Endometrial microvascular endothelial cells (primary cell): ENCODE data around the gene LRRC8B. TPM values are rescaled to one million over a fixed set of nuclear protein-coding genes. Genes with fewer than 3 reads are reported as not detected.

Experiments
- in situ Hi-C: cut with HindIII; loops from 2 replicates; pipeline ENCODE4 v1.10.0; 2017; ENCODE audit warnings: low sequenced_read_pairs, low pct_unique_long_range_greater_than_20kb; ENCODE audit errors: inconsistent ontology term
- total RNA-seq: library from RNA; depleted of rRNA; stranded (reverse); fragments of >200 nt; gene quantifications from one replicate; pipeline ENCODE4 v1.2.3, GENCODE V29; 2015; ENCODE audit errors: inconsistent ontology term

Gene LRRC8B
- total RNA-seq, 1 donor from 2014 or later: 15.5 TPM

DNA sequence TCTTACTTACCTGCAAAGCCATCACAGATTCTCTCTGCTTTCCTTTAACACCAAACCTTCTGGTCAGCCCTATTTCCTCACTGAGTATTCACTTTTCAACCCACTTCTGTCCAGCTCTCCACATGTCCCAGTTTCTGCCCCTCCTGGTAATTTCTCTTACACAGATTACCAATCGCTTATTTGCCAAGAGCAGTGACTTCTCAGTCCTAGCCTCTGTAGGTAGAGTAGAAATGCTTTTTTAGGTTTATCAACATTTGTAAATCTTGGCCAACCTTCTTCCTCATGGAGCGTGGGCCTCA lies 74.7 kb downstream of the LRRC8B start:
- in situ Hi-C loops: no loop called here

DNA sequence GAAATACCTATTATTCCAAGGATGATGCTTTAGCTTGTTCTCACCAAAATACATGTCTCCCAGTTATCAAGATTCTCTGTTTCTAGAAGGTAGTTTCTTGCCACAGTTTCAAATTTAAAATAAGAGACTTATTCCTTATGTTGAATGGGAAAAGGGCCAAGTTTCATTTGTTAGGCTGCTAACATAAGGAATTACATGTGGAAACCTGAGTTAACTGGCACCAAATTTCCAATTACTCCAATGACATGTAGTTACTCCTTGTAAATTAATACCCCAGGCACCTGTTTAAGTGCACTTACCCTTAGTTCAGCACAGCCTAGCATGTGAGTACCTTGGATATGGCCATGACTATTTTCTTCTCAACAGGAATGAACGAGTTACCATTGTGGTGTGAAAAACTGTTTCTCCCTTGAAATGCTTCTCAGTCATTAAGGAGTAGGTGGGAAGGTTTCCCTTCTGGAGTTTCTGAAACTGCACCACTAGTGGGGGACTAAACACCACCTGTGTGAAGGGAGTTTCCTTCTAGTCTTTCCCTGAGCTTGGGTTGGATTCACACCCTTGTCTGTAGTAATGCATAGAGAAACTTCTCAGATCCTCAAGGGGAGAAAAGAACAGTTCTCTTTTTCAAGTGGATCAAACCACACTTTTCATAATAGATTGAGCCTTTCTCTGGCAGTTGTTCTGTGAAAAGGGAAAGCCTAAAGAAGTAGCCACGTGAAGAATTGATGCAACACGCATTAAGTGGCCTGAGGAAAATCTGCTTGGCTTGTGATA lies 76.0 kb downstream of the LRRC8B start:
- in situ Hi-C loops: no loop called here

DNA sequence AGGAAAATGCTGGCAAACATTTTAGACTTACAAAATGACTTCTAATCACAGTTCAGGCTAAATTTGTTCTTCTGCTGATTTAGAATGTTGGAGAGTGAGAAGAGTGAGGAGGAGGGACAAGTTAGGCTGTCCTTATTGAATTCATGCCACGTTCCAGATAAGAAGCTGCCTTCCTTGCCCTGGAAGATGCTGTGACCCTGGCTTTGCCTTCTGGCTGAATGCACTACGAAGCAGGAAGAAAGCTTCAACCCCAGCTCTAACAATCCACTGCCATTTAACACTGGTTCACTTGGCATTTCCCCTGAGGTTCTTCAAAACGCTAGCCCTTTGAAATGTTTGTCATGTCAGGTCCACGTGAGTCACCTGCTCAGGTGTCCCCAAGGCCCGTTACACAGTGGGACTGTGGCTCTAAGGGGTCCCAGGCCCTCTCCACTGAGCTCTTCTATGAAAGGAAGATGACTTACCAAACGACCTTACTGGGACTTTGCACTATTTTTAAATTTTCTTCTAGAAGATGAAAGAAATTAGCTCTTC lies 78.3 kb downstream of the LRRC8B start:
- in situ Hi-C loops: no loop called here

DNA sequence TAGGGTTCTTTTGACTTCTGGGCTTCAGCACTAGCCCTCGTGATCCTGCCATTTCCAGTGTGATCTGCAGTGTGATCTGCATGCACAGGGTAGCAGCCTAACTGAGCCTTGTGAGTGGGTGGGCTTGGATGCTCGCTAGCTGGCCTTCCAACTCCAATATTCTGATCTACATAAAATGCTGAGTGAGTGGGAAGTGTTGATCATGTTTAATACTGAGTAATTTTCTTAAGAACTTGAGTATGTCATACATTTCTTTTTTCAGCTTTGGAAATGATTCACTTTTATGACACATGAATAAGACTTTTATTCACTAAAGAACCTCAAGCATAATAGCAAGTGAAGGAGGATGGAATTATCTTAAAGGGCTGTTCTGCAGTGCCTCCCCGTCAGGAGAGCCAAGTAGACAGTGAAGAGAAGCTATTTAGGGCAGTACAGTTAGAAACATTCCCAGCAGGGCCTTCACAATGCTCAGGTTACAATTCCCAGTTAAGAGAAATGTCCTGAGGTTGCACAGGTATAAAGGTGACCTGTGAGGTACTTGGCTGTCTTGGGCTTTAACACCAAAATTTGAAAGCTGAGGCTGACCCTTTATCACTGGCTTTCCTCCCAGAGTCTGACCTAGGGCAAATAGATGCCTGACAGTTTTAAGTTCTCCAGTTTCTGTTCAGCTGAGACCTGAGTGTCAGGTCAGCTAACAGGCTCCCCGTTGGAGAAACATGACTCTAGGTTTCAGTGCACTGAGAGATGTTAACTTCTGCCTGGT lies 79.2 kb downstream of the LRRC8B start:
- in situ Hi-C loops: no loop called here

DNA sequence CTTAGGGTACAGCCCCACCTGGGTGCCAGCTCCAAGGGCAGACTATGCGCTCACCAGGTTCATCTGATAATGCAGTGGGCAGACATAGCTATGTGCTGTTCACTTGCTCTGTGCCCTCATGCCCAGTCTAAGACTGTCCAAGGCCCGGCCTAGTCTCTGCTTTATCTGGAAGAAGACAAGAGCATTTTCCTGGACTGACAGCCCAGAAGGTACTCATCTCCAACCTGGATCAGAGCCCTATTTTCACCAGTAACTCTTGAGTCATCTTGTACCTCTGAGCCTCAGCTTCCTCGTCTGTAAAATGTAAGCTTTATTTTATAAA lies 79.7 kb downstream of the LRRC8B start:
- in situ Hi-C loops: no loop called here

DNA sequence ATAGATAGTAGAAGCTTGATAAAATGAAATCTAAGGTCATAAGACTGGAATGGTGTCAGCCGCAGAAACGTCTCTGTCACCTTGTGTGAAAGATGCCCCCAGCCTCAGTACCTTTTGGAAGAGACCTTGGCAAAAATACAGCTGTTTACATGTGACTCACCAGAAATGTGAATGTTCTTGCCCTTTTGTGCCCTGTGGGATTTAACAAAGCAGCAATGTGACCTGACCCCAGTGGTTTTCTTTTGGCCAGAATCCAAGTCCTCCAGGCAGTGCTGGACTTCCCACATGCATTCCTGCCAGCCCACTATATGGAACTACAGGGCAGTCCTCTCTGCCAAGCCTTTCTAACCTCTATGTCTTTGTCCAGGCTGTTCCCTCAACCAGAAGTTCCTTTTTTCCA lies 81.1 kb downstream of the LRRC8B start:
- in situ Hi-C loops: no loop called here

DNA sequence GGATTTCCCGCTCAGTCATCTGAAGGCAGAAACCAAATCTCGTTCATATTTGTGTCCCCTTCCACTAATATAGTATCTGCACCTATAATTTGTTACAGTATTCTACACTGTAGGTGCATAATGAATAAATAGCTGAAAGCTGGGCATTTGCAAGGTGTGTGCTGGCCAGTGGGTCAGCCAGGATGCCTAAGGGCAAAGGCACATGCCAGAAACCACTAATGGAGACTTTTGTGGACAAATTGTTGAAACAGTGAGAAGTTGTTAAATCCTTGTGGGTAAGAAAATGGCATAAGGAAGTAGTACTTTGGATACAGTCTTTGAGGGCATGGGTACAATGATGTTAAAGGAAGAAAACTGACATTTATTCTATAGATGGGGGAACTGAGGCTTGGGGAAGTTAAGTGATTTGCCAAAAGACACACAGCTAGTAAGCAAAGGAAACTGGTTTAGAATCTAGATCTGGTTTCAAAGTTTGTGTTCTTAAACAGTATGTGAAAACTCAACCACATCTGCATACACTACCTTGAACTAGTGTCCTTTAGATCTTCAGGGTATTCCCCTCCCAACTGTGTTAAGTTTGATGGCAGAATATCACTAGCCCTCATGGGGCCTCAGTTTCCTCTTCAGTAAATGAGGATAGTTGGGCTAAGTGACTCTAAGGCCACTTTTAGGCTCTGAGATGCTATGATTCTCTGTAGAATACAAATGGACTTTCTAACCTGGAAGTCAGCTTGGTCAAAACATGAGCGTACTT lies 81.8 kb downstream of the LRRC8B start:
- in situ Hi-C loops: no loop called here

DNA sequence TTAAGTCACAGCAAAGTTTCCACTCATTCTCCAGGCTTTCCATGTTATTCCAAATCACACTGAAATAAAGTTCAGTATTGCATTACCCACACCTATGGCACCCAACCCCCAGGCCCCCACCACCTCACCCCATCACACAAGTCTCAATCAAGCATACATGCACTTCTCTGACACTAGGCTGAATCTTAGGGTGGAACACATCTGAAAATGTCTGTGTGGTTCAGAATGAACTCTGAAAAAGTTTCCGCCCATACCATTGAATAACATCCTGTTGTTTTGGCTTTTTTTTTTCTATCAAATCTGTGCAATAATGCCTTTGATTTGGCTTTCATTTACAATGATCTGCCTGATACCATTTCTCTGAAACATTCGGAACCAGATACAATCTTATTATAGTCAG lies 82.5 kb downstream of the LRRC8B start:
- in situ Hi-C loops: no loop called here

DNA sequence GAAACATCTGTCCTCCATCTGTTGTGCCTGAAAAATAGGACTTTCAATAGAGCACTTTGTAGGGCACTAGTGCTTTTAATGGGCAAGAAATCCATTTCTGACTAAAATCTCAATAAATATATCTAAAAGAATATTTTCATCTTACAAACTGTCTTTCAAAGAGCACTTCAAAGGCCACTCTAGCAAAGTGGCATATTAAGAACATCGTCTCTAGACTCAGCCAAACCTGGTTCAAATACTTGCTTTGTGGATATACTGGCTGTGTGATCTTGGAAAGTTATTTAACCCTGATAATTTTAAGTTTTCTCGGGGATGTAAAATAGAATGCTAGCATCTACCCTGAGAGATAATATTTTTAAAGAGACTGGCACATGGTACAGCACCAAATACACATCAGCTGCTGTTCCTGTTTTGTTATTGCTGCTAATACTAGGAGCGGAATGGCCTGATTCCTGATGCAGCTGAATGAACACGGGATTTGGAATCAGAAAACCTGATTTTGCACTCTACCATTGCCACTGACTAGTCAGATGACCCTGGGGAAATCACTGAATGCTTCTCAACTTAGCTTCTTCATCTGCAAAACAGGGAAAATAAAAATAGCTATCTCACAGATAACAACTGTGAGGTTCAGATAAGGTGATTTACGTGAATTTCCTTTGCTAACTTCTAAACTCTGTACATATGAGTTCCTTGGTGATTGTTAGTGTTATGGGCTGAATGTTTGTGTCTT lies 83.1 kb downstream of the LRRC8B start:
- in situ Hi-C loops: no loop called here

DNA sequence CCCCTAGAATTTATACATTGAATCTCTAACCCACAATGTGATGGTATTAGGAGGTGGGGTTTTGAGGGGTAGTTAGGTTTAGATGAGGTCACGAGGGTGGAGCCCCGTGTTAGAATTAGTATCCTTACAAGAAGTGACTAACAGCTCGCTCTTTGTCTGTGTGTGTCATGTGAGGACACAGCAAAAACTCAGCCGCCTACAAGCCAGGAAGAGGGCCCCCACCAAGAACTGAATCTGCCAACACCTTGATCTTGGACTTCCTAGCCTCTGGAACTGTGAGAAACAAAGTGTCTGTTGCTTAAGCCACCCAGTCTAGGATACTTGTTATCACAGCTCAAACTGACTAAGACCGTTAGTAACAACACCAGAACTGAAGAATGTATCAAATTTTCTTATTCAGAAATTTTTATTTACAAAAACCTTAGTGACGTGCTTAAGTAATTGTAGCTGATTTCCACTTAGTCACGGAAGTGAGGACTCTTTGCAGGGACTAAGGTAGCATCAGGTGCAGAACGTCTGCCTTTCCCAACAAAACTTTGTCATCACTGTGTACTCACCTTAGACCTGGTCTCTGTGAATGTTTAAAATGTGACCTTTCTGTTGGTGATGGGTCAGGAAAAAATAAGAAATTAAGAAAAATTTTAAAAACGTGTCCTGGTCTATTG lies 83.8 kb downstream of the LRRC8B start:
- in situ Hi-C loops: no loop called here

DNA sequence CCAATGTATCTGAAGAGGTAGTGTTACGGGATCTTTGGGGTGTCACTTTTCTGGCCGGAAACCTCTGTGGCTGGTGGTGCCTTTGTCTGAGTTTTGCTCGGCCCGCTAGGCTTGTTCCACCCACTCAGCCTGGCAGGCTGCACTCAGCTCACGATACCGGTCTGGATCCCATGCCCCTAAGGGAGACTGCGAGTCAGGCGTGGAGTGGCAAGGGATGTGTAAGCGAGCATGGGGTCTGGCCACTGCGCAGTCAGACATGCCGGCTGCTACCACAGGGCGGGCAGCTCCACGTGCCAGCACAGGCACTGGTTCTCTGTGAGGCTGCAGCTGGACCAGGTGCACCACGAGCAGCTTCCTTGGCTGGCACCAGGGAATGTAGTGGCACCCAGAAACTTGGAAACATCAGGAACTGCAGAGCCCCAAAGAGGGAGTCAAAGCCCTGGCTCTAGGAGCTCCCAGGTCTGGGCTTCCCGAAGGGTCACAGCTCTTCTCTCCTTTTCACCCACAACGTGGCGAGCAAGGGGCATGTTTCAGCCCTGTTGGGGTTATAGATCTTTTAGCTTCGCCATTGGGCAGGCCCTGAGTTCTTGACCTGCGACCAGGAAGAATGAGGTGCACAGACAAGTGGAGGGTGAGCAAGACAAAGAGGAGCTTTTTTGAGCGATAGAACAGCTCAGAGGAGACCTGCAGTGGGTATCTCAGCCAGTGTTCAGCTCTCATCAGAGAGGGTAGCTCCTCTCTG lies 84.5 kb downstream of the LRRC8B start:
- in situ Hi-C loops: no loop called here

DNA sequence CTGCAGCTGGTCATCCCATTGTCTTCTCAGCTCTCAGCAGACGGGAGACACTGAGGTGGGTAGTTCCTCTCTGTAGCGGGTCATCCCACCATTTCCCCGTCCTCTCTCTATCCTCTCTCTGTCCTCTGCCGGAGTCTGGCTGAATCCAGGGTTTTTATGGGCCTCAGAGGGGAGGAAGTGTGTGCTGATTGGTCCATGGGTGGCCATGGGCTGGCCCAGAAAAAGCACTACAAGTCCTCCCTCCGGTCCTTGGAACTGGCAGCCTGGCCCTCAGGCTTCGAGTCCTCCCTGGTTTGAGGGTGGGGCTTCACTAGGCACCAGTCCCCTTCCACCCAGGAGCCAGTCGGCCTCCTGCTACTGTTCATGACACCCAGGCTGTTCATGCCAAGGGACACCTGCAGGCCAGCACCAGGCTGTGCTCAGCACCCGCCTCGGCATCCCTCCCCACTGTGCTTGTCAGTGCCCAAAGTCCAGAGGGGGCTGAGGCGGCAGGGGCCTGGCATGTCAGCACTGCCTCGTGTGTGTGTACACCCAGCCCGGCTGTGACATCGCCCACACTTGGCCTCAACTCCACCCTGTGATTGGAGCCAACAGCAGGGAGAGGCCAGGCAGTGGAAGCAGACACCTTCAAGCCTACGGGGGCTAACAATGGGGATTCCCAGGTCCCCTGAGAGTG lies 85.3 kb downstream of the LRRC8B start:
- in situ Hi-C loops: no loop called here

DNA sequence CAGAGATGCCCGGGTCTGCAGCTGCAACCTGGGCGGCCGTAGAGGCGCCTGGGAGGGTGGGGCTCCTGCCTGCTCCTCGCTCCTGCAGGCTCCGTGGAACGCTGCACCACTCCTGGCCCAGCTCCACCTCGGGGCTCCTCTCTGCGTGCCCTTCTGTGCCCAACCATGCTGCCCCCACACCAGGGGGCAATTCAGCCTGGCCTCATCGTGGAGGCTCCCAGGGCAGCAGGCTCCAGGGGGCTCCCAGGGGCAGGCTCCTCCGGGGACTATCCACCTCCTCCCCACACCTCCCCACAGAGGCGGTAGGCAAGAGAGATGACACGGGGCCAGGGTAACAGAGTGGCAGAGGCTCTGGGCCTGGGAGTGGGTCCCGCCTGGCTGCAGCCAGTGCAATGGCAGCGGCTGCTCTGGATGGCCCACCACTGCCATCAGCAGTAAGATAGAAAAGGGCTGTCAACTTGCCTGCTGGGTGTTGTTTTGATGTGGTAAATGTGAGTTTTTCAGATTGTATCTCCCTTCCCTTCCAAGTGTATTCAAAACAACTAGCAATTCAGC lies 85.9 kb downstream of the LRRC8B start:
- in situ Hi-C loops: no loop called here

DNA sequence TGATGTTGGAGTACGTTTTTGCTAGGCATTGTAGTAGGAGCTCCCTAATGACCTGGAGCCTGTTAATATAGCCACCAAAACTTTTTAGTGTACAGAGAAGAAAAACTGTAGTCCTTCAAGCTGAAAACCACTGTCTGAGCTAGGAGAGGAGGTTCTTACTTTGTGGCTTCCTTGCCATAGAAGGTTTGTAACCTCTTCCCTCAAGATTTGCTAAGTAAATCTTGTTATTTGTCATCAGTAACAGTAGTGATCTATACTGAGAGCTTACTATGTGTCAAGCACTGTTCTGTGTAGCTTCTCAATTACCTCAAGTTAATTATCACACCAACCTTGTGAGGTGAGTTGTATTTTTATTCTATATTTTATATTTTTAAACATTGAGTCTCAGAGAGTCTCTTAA lies 87.1 kb downstream of the LRRC8B start:
- in situ Hi-C loops: no loop called here

DNA sequence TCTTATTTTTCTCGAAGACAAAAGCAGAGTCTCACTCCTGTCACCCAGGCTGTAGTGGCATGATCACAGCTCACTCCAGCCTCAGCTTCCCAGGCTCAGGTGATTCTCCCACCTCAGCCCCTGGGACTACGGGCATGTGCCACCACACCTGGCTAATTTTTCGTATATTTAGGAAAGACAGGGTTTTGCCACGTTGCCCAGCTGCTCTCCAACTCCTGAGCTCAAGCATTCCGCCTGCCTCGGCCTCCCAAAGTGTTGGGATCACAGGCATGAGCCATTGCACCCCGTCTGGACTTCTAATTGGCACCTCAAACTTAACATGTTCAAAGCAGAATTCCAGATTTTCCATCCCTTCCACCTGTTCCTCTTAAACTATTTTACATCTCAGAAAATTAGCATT lies 89.3 kb downstream of the LRRC8B start:
- in situ Hi-C loops: no loop called here

DNA sequence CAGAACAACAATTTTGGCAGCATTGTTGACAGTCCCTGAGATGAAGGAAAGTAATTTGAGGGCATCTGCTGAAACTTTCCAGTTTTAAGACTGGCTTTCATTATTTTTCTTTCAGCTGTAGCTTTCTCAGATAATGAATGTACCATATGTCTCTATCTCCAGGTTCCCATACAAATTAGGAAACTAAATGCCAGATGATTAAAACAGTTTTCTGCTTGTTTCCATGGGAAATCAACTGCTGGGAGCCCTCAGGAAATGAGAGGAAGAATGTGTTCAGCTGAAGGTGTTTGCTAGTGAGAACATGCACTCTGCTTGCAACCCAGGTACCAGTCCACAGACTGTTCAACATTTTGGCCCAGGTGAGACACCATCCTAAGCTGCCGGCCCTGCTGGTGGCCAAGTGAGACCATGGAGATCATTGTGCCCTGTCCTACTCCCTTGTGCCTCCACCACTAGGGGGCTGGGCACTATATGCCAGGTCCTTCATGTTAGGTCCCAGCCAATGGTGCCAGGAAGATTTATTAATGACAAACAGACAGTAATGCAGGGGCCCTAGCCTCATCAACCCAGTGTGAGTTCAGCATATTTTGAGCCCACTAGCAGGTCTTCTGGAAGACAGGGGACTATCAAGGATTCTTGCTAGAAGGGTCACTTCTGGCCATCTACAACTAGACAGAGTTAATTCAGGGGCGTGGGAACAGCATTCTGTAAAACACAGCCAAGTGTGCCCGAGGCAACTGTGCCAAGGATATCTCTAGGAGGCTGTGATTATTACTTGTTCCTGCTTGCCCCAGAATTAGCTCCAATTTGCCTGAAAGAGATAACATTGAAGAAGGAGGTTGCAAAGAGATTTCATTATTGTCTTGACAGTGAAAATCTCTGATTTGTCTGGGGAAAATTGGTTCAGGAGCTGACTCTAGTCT lies 91.3 kb downstream of the LRRC8B start:
- in situ Hi-C loops: no loop called here
